Measurements from ENCODE around the gene DMRTA2.
"Not testable (repeated sequence)": the region's sequence is repeated elsewhere in the genome, so short reads cannot be mapped to it uniquely, and the experiment has no call there.

The DMRTA2 gene

GRCh38 chr1:50423670-50424000, 392 bp upstream of the DMRTA2 start:
- no peak for DNase-seq (ENCODE audit: low spot score)

GRCh38 chr1:50422675-50422945, 633 bp downstream of the DMRTA2 start:
- DNase-seq (ENCODE audit: low spot score), result no peak

GRCh38 chr1:50421768-50422674, 1.2 kb downstream of the DMRTA2 start:
- no peak for DNase-seq (ENCODE audit: low spot score)

- DNase-seq (ENCODE audit: low spot score), result no peak
These were observed 1.9 kb downstream of the DMRTA2 start for GRCh38 chr1:50421366-50421748.

- DNase-seq (ENCODE audit: low spot score), result no peak
These were observed 2.4 kb downstream of the DMRTA2 start for GRCh38 chr1:50420689-50421365.

GRCh38 chr1:50419907-50420677, 3.2 kb downstream of the DMRTA2 start:
- no peak for DNase-seq (ENCODE audit: low spot score)

GRCh38 chr1:50419192-50419906, 3.9 kb downstream of the DMRTA2 start:
- DNase-seq (ENCODE audit: low spot score), result no peak

- no peak for DNase-seq (ENCODE audit: low spot score)
These were observed 4.6 kb downstream of the DMRTA2 start for GRCh38 chr1:50418600-50419109.

- DNase-seq (ENCODE audit: low spot score), result no peak
These were observed 5.2 kb downstream of the DMRTA2 start for GRCh38 chr1:50417946-50418599.

GRCh38 chr1:50417507-50417906, 5.7 kb downstream of the DMRTA2 start:
- no peak for DNase-seq (ENCODE audit: low spot score)

GRCh38 chr1:50416553-50417453, 6.4 kb downstream of the DMRTA2 start:
- DNase-seq (ENCODE audit: low spot score), result no peak

GRCh38 chr1:50416150-50416527, 7.1 kb downstream of the DMRTA2 start:
- DNase-seq (ENCODE audit: low spot score), result no peak

GRCh38 chr1:50415235-50416149, 7.8 kb downstream of the DMRTA2 start:
- DNase-seq (ENCODE audit: low spot score), result no peak

- no peak for DNase-seq (ENCODE audit: low spot score)
These were observed 8.4 kb downstream of the DMRTA2 start for GRCh38 chr1:50414853-50415234.

GRCh38 chr1:50412813-50413476, 10.3 kb downstream of the DMRTA2 start:
- DNase-seq (ENCODE audit: low spot score), result no peak

- no peak for DNase-seq (ENCODE audit: low spot score)
These were observed 17.4 kb downstream of the DMRTA2 start for GRCh38 chr1:50405814-50406213.

- no peak for DNase-seq (ENCODE audit: low spot score)
These were observed 29.6 kb downstream of the DMRTA2 start for GRCh38 chr1:50393522-50394120.

GRCh38 chr1:50381551-50381950, 41.7 kb downstream of the DMRTA2 start:
- not testable (repeated sequence) for DNase-seq (ENCODE audit: low spot score)

GRCh38 chr1:50378770-50379169, 44.5 kb downstream of the DMRTA2 start:
- DNase-seq (ENCODE audit: low spot score), result no peak

All from CD4-positive, alpha-beta T cell treated with Interleukin-2 at 100 ng/mL for 4 hours (primary cell).